Brain microvascular endothelial cell (primary cell): Measurements from ENCODE around the gene EML1.
"Not testable (repeated sequence)": the region's sequence is repeated elsewhere in the genome, so short reads cannot be mapped to it uniquely, and the experiment has no call there.

Source experiments
- DNase-seq: peaks from one replicate; pipeline ENCODE4 v3.0.0-alpha.2; 2020
- H3K27ac ChIP-seq: fragments of 250-450 bp; sonication (Bioruptor Pico); 2 replicates; pipeline ENCODE4 v1.5.1; 2020; ENCODE audit warnings: mild to moderate bottlenecking, moderate library complexity
- H3K27me3 ChIP-seq: fragments of 250-450 bp; sonication (Bioruptor Pico); replicated peaks from 2 replicates; pipeline ENCODE4 v1.5.1; 2020; ENCODE audit warnings: mild to moderate bottlenecking
- H3K36me3 ChIP-seq: fragments of 250-450 bp; sonication (Bioruptor Pico); replicated peaks from 2 replicates; pipeline ENCODE4 v1.5.1; 2020; ENCODE audit warnings: mild to moderate bottlenecking
- H3K4me3 ChIP-seq: 2 replicates; pipeline ENCODE4 v1.5.1; 2011; ENCODE audit warnings: low read depth, mild to moderate bottlenecking, control low read depth, low read length, moderate library complexity
- CTCF ChIP-seq: IDR thresholded peaks from 2 replicates; pipeline ENCODE4 v1.5.1; 2011; ENCODE audit warnings: low read depth, mild to moderate bottlenecking, moderate library complexity, low read length, control low read depth, inconsistent platforms; ENCODE audit errors: missing control alignments
- in situ Hi-C: cut with HindIII; loops from 2 replicates; pipeline ENCODE4 v1.10.0; 2017; ENCODE audit warnings: low sequenced_read_pairs, low pct_ligation_motif_present

EML1 gene

GRCh38 chr14:99943620-99944019 is 150.4 kb downstream of the EML1 start:
- Histone ChIP-seq H3K36me3 (no peaks in the 10 kb centered on the region), H3K4me3 (no peak overlapping the region), H3K27me3 (no peaks in the 10 kb centered on the region), H3K27ac (no peak overlapping the region)
- no peak for DNase-seq
- TF ChIP-seq CTCF: no peak
- in situ Hi-C loops: no loop called here

GRCh38 chr14:99944241-99944651 is 151.0 kb downstream of the EML1 start:
- TF ChIP-seq CTCF: no peak
- H3K36me3 ChIP-seq: no peaks in the 10 kb centered on the region
- H3K27me3 ChIP-seq: no peaks in the 10 kb centered on the region
- in situ Hi-C loops: no loop called here
- DNase-seq: no peak
- H3K4me3 ChIP-seq: no peak overlapping the region
- no peak overlapping the region for H3K27ac ChIP-seq

- in situ Hi-C loops: no loop called here
- Histone ChIP-seq H3K27ac (no peak overlapping the region), H3K27me3 (no peaks in the 10 kb centered on the region), H3K4me3 (no peak overlapping the region), H3K36me3 (no peaks in the 10 kb centered on the region)
- no peak for DNase-seq
- TF ChIP-seq CTCF: no peak
Observed at GRCh38 chr14:99945732-99946651, 152.8 kb downstream of the EML1 start.

- DNase-seq: no peak
- Histone ChIP-seq H3K36me3 (no peaks in the 10 kb centered on the region), H3K4me3 (no peak overlapping the region), H3K27me3 (no peaks in the 10 kb centered on the region), H3K27ac (no peak overlapping the region)
- in situ Hi-C loops: no loop called here
- TF ChIP-seq CTCF: peak; percentile 97
Observed at GRCh38 chr14:99946652-99947489, 153.7 kb downstream of the EML1 start.

- H3K36me3 ChIP-seq: no peaks in the 10 kb centered on the region
- H3K27ac ChIP-seq: no peak overlapping the region
- in situ Hi-C loops: no loop called here
- no peak for DNase-seq
- H3K4me3 ChIP-seq: no peak overlapping the region
- TF ChIP-seq CTCF: no peak
- no peaks in the 10 kb centered on the region for H3K27me3 ChIP-seq
Observed at GRCh38 chr14:99947695-99948094, 154.5 kb downstream of the EML1 start.

- in situ Hi-C loops, DNase-seq, H3K4me3 ChIP-seq, H3K36me3 ChIP-seq, H3K27ac ChIP-seq, H3K27me3 ChIP-seq: not testable (repeated sequence)
Observed at GRCh38 chr14:99949011-99949732, 156.0 kb downstream of the EML1 start.
